Mesothelial cell of epicardium (in vitro differentiated cells): ENCODE results near the gene FLOT1. TPM values are rescaled to one million over a fixed set of nuclear protein-coding genes. Genes with fewer than 3 reads are reported as not detected.

Experiments used
- DNase-seq, 2 experiments: peaks; one replicate each; pipeline ENCODE4 v3.0.0; 2021; ENCODE audit warnings: low spot score in 2 of 2; ENCODE audit not compliant: unreplicated experiment in 2 of 2
- H3K27ac Mint-ChIP-seq: 2 replicates; pipeline ENCODE4 v1.8.0; 2021; ENCODE audit warnings: mixed read lengths
- H3K27me3 Mint-ChIP-seq: 2 replicates; pipeline ENCODE4 v1.8.0; 2021; ENCODE audit warnings: low read depth, mixed read lengths
- H3K36me3 Mint-ChIP-seq: 2 replicates; pipeline ENCODE4 v1.8.0; 2021; ENCODE audit warnings: mixed read lengths
- H3K4me1 Mint-ChIP-seq: 2 replicates; pipeline ENCODE4 v1.8.0; 2021; ENCODE audit warnings: mixed read lengths
- H3K4me3 Mint-ChIP-seq: 2 replicates; pipeline ENCODE4 v1.8.0; 2021; ENCODE audit warnings: mild to moderate bottlenecking, moderate library complexity, mixed read lengths
- H3K9me3 Mint-ChIP-seq: 2 replicates; pipeline ENCODE4 v1.8.0; 2021; ENCODE audit warnings: mixed read lengths
- total RNA-seq: library from RNA; stranded (reverse); gene quantifications from 3 replicates; pipeline ENCODE4 v1.2.1, GENCODE V29; 2021
- TF ChIP-seq, protein P1 (sequence below): fragments of 200-600 bp; sonication (generic); IDR thresholded peaks from one replicate; pipeline ENCODE4 v1.5.0; 2021; ENCODE audit warnings: antibody characterized with exemption; ENCODE audit not compliant: unreplicated experiment

FLOT1 gene
- total RNA-seq, 1 donor from 2014 or later = 101 TPM

DNA sequence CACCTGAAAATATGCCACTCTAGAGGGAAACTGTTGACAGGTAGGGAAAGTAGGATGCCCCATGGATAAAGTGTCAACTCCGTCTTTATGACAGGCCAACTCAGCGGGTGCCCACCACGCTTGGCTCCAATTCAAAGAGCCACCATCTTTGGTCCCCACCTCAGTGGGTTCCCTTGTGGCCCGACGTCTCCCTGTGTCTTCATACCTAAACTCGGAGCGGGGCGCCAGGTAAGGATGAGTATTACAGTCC lies 25.7 kb downstream of the FLOT1 start:
- no peak for DNase-seq
- TF ChIP-seq, protein P1, sequence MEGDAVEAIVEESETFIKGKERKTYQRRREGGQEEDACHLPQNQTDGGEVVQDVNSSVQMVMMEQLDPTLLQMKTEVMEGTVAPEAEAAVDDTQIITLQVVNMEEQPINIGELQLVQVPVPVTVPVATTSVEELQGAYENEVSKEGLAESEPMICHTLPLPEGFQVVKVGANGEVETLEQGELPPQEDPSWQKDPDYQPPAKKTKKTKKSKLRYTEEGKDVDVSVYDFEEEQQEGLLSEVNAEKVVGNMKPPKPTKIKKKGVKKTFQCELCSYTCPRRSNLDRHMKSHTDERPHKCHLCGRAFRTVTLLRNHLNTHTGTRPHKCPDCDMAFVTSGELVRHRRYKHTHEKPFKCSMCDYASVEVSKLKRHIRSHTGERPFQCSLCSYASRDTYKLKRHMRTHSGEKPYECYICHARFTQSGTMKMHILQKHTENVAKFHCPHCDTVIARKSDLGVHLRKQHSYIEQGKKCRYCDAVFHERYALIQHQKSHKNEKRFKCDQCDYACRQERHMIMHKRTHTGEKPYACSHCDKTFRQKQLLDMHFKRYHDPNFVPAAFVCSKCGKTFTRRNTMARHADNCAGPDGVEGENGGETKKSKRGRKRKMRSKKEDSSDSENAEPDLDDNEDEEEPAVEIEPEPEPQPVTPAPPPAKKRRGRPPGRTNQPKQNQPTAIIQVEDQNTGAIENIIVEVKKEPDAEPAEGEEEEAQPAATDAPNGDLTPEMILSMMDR = no peak
- Mint-ChIP-seq H3K4me1 (peaks cover 29% of the 10 kb centered on the region), H3K4me3 (peak overlapping the region; percentile 97), H3K27ac (peak overlapping the region; percentile 100), H3K27me3 (no peaks in the 10 kb centered on the region), H3K9me3 (no peaks in the 10 kb centered on the region), H3K36me3 (peaks cover 26% of the 10 kb centered on the region)

- H3K4me3 Mint-ChIP-seq = no peak overlapping the region
- H3K27me3 Mint-ChIP-seq = no peaks in the 10 kb centered on the region
- H3K27ac Mint-ChIP-seq = no peak overlapping the region
- H3K36me3 Mint-ChIP-seq = peaks cover 43% of the 10 kb centered on the region
- H3K4me1 Mint-ChIP-seq = peaks cover 18% of the 10 kb centered on the region
- no peaks in the 10 kb centered on the region for H3K9me3 Mint-ChIP-seq
- no peak for DNase-seq
- TF ChIP-seq, protein P1 = no peak
Observed at GRCh38 chr6:30714263-30714662, 28.2 kb downstream of the FLOT1 start.

DNA sequence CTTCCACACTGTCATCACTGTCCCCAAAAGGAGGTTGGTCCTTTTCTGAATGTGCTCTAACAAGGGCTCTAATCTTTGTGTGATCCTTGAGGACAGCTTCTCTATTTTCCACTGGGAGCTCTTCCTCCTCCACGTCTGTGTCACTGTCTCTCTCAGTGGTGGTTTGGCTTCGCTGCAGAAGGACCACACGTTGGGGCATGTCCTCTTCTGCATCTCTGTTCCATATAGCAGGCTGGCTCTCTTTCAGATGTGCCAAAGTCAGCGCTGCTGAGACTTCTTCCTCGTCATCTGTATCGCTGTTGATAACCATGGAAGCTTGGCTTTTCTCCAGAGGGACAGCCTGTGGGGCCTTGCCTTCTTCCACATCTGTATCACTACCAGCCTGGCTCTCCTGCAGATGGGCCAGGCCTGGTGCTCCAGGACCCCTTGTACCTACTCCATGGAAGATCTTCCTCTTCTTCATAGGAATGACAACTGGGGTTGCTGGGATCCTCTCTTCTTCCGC lies 30.0 kb downstream of the FLOT1 start:
- Mint-ChIP-seq H3K36me3 (peaks cover 53% of the 10 kb centered on the region), H3K9me3 (no peaks in the 10 kb centered on the region), H3K4me3 (no peak overlapping the region), H3K27me3 (no peaks in the 10 kb centered on the region), H3K4me1 (peaks cover 8% of the 10 kb centered on the region), H3K27ac (no peak overlapping the region)
- DNase-seq = no peak
- TF ChIP-seq, protein P1 = no peak

DNA sequence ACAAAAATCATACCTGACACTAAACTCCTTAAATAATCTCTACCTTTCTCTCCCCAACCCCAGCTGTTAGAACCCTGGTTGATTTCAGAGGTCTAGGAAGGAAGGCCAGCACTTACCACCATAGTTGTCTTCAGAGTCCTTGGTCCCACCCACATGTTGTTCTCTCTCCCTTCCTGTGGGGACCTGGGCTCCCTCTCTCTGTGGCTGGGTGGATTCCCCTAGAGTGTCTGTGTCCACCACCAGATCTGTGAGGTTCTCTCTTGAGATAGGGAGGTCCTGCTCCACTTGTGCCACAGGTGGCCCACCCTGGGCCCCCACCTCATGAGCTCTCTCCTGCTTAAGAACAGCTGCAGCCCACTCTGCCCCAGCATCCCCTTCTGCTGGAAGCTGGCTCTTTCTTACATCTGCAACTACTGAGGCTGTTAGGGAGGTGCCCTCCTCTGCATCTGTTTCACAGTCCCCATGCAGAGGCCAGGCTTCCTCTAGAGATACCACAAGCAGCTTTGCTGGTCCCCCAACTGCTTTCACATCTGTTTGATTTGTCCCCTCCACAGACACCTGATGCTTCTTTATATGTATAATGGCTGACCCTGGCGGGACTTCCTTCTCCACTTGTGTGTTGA lies 30.6 kb downstream of the FLOT1 start:
- Mint-ChIP-seq H3K4me3 (no peak overlapping the region), H3K9me3 (no peaks in the 10 kb centered on the region), H3K27me3 (no peaks in the 10 kb centered on the region), H3K27ac (no peak overlapping the region), H3K4me1 (peaks cover 5% of the 10 kb centered on the region), H3K36me3 (peaks cover 56% of the 10 kb centered on the region)
- TF ChIP-seq, protein P1 = no peak
- no peak for DNase-seq

- TF ChIP-seq, protein P1 = no peak
- H3K9me3 Mint-ChIP-seq = no peaks in the 10 kb centered on the region
- no peak overlapping the region for H3K27ac Mint-ChIP-seq
- no peaks in the 10 kb centered on the region for H3K27me3 Mint-ChIP-seq
- no peak overlapping the region for H3K4me3 Mint-ChIP-seq
- peaks cover 70% of the 10 kb centered on the region for H3K36me3 Mint-ChIP-seq
- no peak for DNase-seq
- no peaks in the 10 kb centered on the region for H3K4me1 Mint-ChIP-seq
Observed at GRCh38 chr6:30709101-30709868, 33.2 kb downstream of the FLOT1 start.
